COLO668 (cell line): Measurements from ENCODE around the gene KLHL14.
"Not testable (repeated sequence)": the region's sequence is repeated elsewhere in the genome, so short reads cannot be mapped to it uniquely, and the experiment has no call there.

Experiments used
- DNase-seq: peaks from one replicate; lab custom pipeline; 2025; ENCODE audit not compliant: unreplicated experiment; lab: John Stamatoyannopoulos, UW

Gene KLHL14

GRCh38 chr18:32654507-32654906 lies 118.3 kb downstream of the KLHL14 start:
- not testable (repeated sequence) for DNase-seq

DNA sequence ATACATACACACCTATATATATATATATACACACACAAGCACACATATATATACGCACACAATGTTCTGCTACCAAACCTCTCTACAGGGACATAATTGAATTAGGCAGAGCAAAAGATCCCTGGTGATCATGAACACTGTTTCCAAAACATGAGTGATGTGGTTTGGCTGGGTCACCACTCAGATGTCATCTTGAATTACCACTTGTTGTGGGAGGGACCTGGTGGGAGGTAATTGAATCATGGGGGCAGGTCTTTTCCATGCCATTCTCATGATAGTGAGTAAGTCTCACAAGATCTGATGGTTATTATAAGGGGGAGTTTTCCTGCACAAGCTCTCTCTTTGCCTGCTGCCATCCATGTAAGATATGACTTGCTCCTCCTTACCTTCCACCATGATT lies 135.2 kb downstream of the KLHL14 start:
- DNase-seq = not testable (repeated sequence)

GRCh38 chr18:32637226-32637625 lies 135.6 kb downstream of the KLHL14 start:
- DNase-seq = no peak

GRCh38 chr18:32634876-32635431 lies 137.9 kb downstream of the KLHL14 start:
- DNase-seq = no peak

GRCh38 chr18:32629981-32630700 lies 142.7 kb downstream of the KLHL14 start:
- DNase-seq = no peak

- no peak for DNase-seq
These were observed 143.5 kb downstream of the KLHL14 start for GRCh38 chr18:32629292-32629691.

- DNase-seq = no peak
These were observed 148.6 kb downstream of the KLHL14 start for GRCh38 chr18:32624182-32624723.

GRCh38 chr18:32623563-32623962 lies 149.3 kb downstream of the KLHL14 start:
- no peak for DNase-seq
